Measurements from ENCODE around the gene MAPK8IP2.
"Not testable (repeated sequence)": the region's sequence is repeated elsewhere in the genome, so short reads cannot be mapped to it uniquely, and the experiment has no call there.

Gene MAPK8IP2

DNA sequence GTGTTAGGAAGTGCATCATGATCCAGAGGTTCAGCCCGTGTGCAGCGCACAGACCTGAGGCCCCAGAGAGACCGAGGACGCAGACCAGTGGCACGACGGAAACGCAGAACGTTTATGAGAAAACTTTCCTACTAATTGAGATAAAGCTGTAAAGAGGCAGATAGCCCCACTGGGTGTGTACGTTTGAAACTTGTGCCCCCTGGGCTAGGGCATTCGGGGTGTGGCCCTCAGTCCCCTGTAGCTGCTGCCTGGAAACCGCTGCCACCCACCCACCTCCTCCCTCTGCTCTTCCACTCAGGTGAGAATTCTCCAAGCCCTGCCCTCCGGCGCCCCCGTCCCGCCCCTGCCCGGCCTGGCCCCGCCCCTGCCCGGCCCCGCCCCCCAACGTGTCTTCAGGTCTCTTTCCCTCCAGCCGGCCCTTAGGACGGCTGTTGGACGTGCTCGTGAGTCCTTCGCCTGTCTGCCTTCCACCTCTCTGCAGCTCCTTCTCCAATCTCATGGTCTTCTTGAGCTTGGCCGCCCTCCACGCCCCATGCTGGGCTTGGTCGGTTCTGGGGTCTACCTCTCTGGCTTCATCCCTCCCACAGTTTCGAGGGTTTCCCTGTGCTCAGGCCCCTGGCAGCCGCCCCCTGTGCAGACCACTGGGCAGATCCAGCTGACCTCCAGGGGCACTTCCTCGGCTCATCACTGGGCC is 12.1 kb downstream of the MAPK8IP2 start:
- H3K9me3 ChIP-seq (ENCODE audit: control insufficient read depth, low read length): no peaks in the 10 kb centered on the region
- no peak overlapping the region for H3K4me3 ChIP-seq (ENCODE audit: low read length)
- peaks cover 4% of the 10 kb centered on the region for H3K27me3 ChIP-seq (ENCODE audit: control insufficient read depth, insufficient read depth, low read length)
- no peak overlapping the region for H3K9ac ChIP-seq (ENCODE audit: low read length)
- peaks cover 15% of the 10 kb centered on the region for H3K4me1 ChIP-seq (ENCODE audit: control insufficient read depth, insufficient read depth, low read length)
- no peaks in the 10 kb centered on the region for H3K36me3 ChIP-seq (ENCODE audit: control insufficient read depth, insufficient read depth, low read length)

DNA sequence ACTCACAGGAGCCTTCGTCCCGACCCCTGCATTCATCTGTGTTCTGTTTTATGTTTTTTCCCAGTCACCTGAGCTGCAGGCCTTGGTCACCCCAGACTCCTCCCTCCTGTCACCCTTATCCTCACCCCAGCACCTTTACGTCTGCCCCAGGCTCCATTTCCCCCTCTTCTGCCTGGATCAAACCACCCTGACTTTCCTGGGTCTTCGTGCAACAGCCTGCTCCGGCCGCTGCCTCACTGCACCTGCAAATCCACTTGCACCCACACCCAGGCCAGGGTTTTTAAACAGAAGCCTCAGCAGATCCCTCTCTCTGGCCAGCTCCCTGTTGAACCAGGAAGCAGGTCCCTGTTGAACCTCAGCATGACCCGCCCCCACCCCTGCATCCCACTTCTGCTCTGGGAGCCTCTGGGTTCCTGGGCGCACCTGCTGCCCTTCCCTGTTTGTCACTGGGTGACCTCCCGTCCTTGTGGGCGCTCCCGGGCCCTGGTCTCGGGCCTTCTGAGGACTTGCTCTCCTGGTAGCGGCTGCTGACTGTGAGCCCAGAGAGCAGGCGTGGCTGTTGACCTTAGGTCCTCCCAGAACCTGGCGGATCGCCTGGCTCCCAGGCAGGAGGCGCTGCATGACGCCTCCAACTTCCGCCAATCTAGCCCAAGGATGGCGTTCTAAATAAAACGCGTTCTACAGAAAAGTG is 12.8 kb downstream of the MAPK8IP2 start:
- Histone ChIP-seq H3K36me3 (ENCODE audit: control insufficient read depth, insufficient read depth, low read length) (no peaks in the 10 kb centered on the region), H3K4me1 (ENCODE audit: control insufficient read depth, insufficient read depth, low read length) (peaks cover 15% of the 10 kb centered on the region), H3K9me3 (ENCODE audit: control insufficient read depth, low read length) (no peaks in the 10 kb centered on the region), H3K9ac (ENCODE audit: low read length) (no peak overlapping the region), H3K27me3 (ENCODE audit: control insufficient read depth, insufficient read depth, low read length) (peaks cover 4% of the 10 kb centered on the region), H3K4me3 (ENCODE audit: low read length) (no peak overlapping the region)

- not testable (repeated sequence) for H3K27me3 ChIP-seq (ENCODE audit: control insufficient read depth, insufficient read depth, low read length)
Observed at GRCh38 chr22:50614296-50614695, 13.7 kb downstream of the MAPK8IP2 start.

DNA sequence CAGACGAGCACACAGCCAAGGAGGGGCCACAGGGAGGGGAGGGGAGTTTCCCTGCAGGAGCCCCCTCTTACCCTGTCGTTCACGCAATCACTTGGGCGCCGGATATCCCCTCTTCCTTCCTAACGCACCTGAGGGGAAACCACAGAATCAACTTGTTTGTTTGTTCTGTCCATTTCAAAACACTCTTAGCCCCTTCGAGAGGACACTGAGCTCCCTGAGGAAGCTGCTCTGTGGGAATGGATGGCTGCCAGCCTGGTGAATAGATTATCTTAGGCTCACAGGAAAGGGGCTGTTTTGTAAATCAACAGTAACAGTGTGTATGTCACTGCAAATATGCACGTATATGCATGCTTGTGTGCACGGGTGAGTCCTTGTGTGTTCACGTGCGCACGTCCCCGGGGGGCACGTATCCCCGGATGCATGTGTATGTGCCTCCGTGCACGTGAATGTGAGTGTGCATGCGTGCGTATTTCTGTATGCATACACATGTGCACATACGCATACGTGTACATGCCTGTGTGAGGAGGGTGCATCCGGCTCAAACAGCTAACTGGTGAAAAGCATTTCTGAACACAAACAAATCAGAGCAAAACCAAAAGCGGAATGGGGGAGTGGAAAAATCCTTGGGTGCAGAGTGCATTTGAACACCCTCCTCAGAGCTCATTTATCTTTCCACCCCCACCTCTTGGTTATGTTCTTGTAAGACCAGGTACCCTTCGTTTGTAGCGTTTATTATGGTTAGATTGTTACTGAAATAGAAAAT is 20.2 kb downstream of the MAPK8IP2 start:
- Histone ChIP-seq H3K4me3 (ENCODE audit: low read length) (no peak overlapping the region), H3K9me3 (ENCODE audit: control insufficient read depth, low read length) (no peaks in the 10 kb centered on the region), H3K36me3 (ENCODE audit: control insufficient read depth, insufficient read depth, low read length) (no peaks in the 10 kb centered on the region), H3K9ac (ENCODE audit: low read length) (peak overlapping the region; percentile 5), H3K27me3 (ENCODE audit: control insufficient read depth, insufficient read depth, low read length) (no peaks in the 10 kb centered on the region), H3K4me1 (ENCODE audit: control insufficient read depth, insufficient read depth, low read length) (peaks cover 32% of the 10 kb centered on the region)

More at GRCh38 chr22:50614296-50614695, 13.7 kb downstream of the MAPK8IP2 start:
- not testable (repeated sequence) for H3K9ac ChIP-seq (ENCODE audit: low read length); H3K9me3 ChIP-seq (ENCODE audit: control insufficient read depth, low read length); H3K36me3 ChIP-seq (ENCODE audit: control insufficient read depth, insufficient read depth, low read length); H3K4me3 ChIP-seq (ENCODE audit: low read length)
- H3K4me1 ChIP-seq (ENCODE audit: control insufficient read depth, insufficient read depth, low read length): peaks cover 15% of the 10 kb centered on the region

DNA sequence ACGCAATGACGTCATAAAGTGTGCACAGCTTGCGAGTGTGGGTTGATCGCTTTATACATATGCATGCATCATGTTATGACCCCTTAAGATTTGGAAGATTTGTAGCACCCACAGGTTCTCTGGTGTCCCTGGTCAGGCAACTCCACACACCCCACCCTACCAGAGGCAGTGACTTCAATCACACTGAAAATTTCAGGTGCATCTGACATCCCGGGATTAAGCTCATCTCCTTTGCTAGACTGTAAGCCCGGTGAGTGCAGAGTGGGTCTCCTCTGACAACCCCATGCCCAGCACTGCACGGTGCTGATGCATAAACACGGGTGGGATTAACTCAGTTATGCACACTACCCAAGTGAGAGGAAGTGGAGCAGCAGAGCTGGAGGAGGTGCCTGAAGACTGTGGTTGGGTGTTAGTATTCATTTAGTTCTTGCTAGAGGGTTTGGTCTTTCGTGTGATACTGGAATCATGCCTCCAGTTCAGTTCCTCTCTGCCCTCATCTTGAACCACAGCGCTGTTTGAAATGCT is 20.8 kb downstream of the MAPK8IP2 start:
- peak overlapping the region; percentile 68 for H3K9ac ChIP-seq (ENCODE audit: low read length)
- peaks cover 32% of the 10 kb centered on the region for H3K4me1 ChIP-seq (ENCODE audit: control insufficient read depth, insufficient read depth, low read length)
- no peaks in the 10 kb centered on the region for H3K9me3 ChIP-seq (ENCODE audit: control insufficient read depth, low read length)
- no peaks in the 10 kb centered on the region for H3K36me3 ChIP-seq (ENCODE audit: control insufficient read depth, insufficient read depth, low read length)
- no peaks in the 10 kb centered on the region for H3K27me3 ChIP-seq (ENCODE audit: control insufficient read depth, insufficient read depth, low read length)
- H3K4me3 ChIP-seq (ENCODE audit: low read length): no peak overlapping the region

DNA sequence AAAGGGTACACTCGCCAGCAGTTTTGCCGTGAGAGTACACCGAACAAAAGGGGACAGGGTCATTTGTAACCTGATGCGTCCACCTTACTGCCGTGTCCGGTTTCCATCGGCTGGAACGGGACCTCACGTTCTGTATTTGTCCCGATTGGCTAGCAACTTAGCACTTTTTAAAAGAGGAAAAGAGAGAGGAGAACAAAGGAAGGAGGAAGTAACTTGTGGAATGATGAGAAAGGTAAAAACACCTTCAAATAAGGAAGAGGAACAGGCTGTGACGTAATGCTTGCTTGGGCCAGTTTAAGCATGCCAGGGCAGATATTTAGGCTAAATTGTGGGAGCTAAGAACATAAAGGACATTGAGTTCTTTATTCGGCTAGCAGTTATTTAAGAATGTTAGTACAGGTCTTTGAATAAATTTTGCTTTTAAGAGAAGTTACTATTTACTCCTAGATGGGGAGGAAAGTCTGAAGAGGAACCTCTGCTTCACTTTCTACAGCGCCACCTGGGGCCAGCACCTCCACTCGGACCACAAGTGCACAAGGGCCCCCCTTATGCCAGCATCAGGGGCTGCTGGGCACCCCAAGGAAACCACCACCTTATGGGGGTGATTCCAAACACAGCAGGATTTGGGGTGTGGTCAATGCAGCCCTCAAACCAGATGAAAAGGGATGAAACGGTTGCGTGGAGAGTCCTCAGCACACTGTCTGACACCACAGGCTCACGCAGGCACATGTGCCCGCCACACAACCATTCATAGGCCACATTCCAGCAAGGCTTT is 21.5 kb downstream of the MAPK8IP2 start:
- no peaks in the 10 kb centered on the region for H3K27me3 ChIP-seq (ENCODE audit: control insufficient read depth, insufficient read depth, low read length)
- H3K9ac ChIP-seq (ENCODE audit: low read length): peak overlapping the region; percentile 68

DNA sequence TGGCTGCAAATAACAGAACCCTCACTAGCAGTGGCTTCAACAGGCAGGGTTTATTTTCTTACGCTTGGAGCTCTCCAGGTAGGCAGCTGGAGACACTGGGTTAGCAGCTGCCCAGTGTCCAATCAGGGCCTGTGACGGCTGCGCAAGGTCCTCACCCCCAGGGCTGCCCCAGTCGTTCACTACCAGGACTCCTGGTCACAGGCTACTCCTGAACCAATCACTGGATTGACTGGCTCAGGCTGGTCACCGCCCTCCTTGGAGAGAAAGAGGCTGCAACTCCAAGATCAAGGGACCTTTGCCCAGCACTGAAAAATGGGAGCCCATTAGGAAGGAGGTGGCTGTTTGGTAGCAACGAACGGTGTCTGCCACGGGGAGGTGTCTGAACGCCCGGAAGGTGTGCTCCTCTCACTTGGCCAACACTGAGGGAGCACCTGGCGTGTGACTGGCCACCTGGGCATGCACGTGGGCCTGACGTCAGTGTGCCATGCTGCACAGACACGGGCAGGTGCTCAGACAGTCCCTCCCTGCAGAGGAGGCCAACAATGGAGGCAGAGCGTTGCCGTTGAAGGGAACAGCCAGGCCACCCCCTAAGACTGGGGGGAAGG is 22.2 kb downstream of the MAPK8IP2 start:
- peak overlapping the region; percentile 15 for H3K4me3 ChIP-seq (ENCODE audit: low read length)
- H3K36me3 ChIP-seq (ENCODE audit: control insufficient read depth, insufficient read depth, low read length): no peaks in the 10 kb centered on the region
- H3K4me1 ChIP-seq (ENCODE audit: control insufficient read depth, insufficient read depth, low read length): peaks cover 36% of the 10 kb centered on the region
- H3K27me3 ChIP-seq (ENCODE audit: control insufficient read depth, insufficient read depth, low read length): no peaks in the 10 kb centered on the region
- no peaks in the 10 kb centered on the region for H3K9me3 ChIP-seq (ENCODE audit: control insufficient read depth, low read length)
- peak overlapping the region; percentile 68 for H3K9ac ChIP-seq (ENCODE audit: low read length)

More for the DNA sequence above, 21.5 kb downstream of the MAPK8IP2 start:
- Histone ChIP-seq H3K36me3 (ENCODE audit: control insufficient read depth, insufficient read depth, low read length) (no peaks in the 10 kb centered on the region), H3K4me3 (ENCODE audit: low read length) (peak overlapping the region; percentile 15), H3K4me1 (ENCODE audit: control insufficient read depth, insufficient read depth, low read length) (peaks cover 34% of the 10 kb centered on the region), H3K9me3 (ENCODE audit: control insufficient read depth, low read length) (no peaks in the 10 kb centered on the region)

DNA sequence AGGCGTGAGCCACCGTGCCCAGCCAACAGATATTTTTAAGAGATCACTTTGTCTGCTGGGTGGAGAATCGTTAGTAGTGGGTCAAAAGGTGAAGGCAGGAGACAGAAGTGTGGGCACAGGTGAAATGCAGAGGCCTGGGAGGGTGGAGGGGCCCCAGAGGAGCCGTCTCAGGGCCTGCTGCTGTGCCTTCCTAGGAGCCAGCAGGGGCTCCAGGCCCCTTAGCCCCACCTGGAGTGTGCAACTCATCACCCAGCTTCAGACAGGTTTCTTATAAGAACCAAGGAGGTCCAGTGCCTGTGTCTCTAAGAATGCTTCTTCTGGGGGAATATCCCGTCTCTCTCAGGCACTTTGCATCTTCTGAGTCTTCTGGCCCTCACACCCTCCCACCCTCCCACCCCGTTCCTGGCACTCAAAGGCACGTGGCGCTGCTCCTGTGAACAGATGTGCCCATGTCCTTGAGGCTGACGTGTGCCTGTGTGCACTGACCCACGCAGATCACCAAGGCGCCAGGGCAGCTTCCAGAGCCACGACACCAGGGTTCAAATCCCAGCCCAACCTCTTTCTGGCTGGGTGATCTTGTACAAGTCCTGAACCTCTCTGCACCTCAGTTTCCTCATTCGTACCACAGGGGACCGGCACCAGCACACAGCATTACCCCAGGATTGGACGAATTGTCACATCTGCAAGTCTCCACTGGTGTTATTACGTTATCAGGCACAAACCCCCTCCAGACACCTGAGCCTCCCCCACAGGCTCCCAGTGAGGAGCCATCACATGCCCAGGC is 23.9 kb downstream of the MAPK8IP2 start:
- Histone ChIP-seq H3K27me3 (ENCODE audit: control insufficient read depth, insufficient read depth, low read length) (no peaks in the 10 kb centered on the region), H3K4me1 (ENCODE audit: control insufficient read depth, insufficient read depth, low read length) (peaks cover 43% of the 10 kb centered on the region), H3K36me3 (ENCODE audit: control insufficient read depth, insufficient read depth, low read length) (no peaks in the 10 kb centered on the region), H3K4me3 (ENCODE audit: low read length) (no peak overlapping the region), H3K9me3 (ENCODE audit: control insufficient read depth, low read length) (no peaks in the 10 kb centered on the region), H3K9ac (ENCODE audit: low read length) (no peak overlapping the region)

DNA sequence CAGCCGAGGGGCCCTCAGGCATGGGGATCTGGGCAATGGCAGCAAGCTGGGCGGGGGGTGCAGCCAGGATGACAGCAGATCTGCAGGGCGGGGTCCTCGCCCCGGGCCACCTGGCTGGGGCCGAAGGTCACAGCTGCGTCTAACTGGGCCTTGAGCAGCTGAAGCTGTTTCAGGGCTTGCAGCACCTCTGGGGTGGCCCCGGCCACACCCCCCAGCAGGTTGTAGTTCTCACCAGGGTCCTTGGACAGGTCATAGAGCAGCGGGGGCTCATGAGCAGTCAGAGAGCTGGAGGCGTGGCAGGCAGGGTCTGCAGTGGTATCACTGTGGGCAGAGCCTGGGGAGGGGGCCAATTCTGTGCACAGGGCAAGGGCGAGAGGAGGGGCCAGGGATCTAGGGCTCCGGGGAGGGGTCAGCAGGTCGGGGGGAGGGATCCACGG is 24.6 kb downstream of the MAPK8IP2 start:
- Histone ChIP-seq H3K9ac (ENCODE audit: low read length) (no peak overlapping the region), H3K4me3 (ENCODE audit: low read length) (no peak overlapping the region), H3K4me1 (ENCODE audit: control insufficient read depth, insufficient read depth, low read length) (peaks cover 40% of the 10 kb centered on the region), H3K9me3 (ENCODE audit: control insufficient read depth, low read length) (no peaks in the 10 kb centered on the region), H3K36me3 (ENCODE audit: control insufficient read depth, insufficient read depth, low read length) (no peaks in the 10 kb centered on the region), H3K27me3 (ENCODE audit: control insufficient read depth, insufficient read depth, low read length) (no peaks in the 10 kb centered on the region)

GRCh38 chr22:50625568-50626313 is 25.1 kb downstream of the MAPK8IP2 start:
- Histone ChIP-seq H3K9me3 (ENCODE audit: control insufficient read depth, low read length) (no peaks in the 10 kb centered on the region), H3K4me1 (ENCODE audit: control insufficient read depth, insufficient read depth, low read length) (peaks cover 36% of the 10 kb centered on the region), H3K36me3 (ENCODE audit: control insufficient read depth, insufficient read depth, low read length) (no peaks in the 10 kb centered on the region), H3K27me3 (ENCODE audit: control insufficient read depth, insufficient read depth, low read length) (no peaks in the 10 kb centered on the region), H3K9ac (ENCODE audit: low read length) (no peak overlapping the region), H3K4me3 (ENCODE audit: low read length) (no peak overlapping the region)
